A549 treated with Mapracorat at 1 μM for 4 hours (cell line): Measurements from ENCODE around the gene ZNF2. TPM values are rescaled to one million over a fixed set of nuclear protein-coding genes. Genes with fewer than 3 reads are reported as not detected.

ENCODE experiments used
- total RNA-seq: library from RNA; stranded (reverse); fragments of 200-300 nt; extraction: Qiagen RNA extraction; gene quantifications from 5 replicates; pipeline ENCODE4 v1.2.3, GENCODE V29; 2022

Gene ZNF2
- total RNA-seq = 2.8 to 4.8 TPM (median 3.2 TPM) in 5 replicates

GRCh38 chr2:95165371-95166064, at the start of gene ZNF2:
ZNF2 (plus strand) TSS chr2:95165809; CDS start chr2:95176227, 10,418 bp downstream.

GRCh38 chr2:95121407-95122196, 44.0 kb upstream of the ZNF2 start, which contains the start of gene MRPS5:
MRPS5 (minus strand) TSS chr2:95121808; CDS start chr2:95121791, 17 bp downstream.

GRCh38 chr2:95159690-95160449, 5.7 kb upstream of the ZNF2 start, which contains the start of gene ZNF514:
ZNF514 (minus strand) TSS chr2:95159848; CDS start chr2:95153253, 6,595 bp downstream.

GRCh38 chr2:95207111-95207961, 41.7 kb downstream of the ZNF2 start, which contains the start of gene ZNF892:
ZNF892 (plus strand) TSS chr2:95207521; CDS start chr2:95207816, 295 bp downstream.

Other genes with a start within 250 kb of the ZNF2 start
- gene MAL, start 140.1 kb upstream of the ZNF2 start, total RNA-seq = 0.12 to 0.21 TPM in 2 of 5 replicates, not detected in the others
- 71.3 to 79.1 TPM (median 72.9 TPM) in 5 replicates for gene MRPS5, start 44.0 kb upstream of the ZNF2 start, total RNA-seq
- gene ZNF514, start 6.0 kb upstream of the ZNF2 start, total RNA-seq = 5.9 to 7.7 TPM (median 6.2 TPM) in 5 replicates
- gene ZNF892, start 41.7 kb downstream of the ZNF2 start, total RNA-seq = 0.25 to 0.59 TPM (median 0.35 TPM) in 5 replicates
- gene PROM2, start 108.6 kb downstream of the ZNF2 start, total RNA-seq = not detected in 5 replicates
- gene KCNIP3, start 131.5 kb downstream of the ZNF2 start, total RNA-seq = 0.97 to 2.3 TPM (median 2.1 TPM) in 5 replicates
- gene FAHD2A, start 236.9 kb downstream of the ZNF2 start, total RNA-seq = 27.8 to 33.1 TPM (median 29.3 TPM) in 5 replicates